Measurements from ENCODE around the gene ERP44. TPM values are rescaled to one million over a fixed set of nuclear protein-coding genes. Genes with fewer than 3 reads are reported as not detected.
"Not testable (repeated sequence)": the region's sequence is repeated elsewhere in the genome, so short reads cannot be mapped to it uniquely, and the experiment has no call there.

Gene ERP44
- total RNA-seq, 1 experiment from 2014 or later: 10.1 TPM

DNA sequence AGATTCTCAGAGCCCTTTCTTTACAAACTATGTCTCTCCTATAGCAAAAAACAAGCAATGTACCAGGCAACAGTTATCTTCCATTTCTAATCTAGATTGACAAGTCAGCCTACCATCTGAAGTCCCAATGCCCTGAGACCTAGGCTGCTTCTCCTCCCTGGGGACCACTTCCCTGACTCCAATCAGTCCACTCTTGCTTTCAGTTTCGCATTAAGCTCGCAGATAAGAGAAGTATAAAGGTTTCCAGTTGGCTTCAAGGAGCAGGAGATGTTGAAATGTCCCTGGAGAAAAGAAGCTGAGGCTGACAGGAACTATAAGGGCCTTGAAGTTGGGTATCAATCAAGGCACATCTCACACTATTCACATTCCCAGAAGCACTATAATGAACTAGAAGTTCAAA lies 32.3 kb downstream of the ERP44 start:
- in situ Hi-C loops (cut with HindIII; ENCODE audit: low pct_unique_long_range_greater_than_20kb, low sequenced_read_pairs) (no loop called here), intact Hi-C loops (cut with micrococcal nuclease; ENCODE audit: unreplicated experiment) (no loop called here)
- no peak overlapping the region for H3K27ac ChIP-seq (ENCODE audit: low read length)
- H3K4me3 ChIP-seq (ENCODE audit: low read depth in 2 of 2, low read length in 2 of 2): no peak overlapping the region
- ATAC-seq: peak; percentile 62
- H3K36me3 ChIP-seq (ENCODE audit: control insufficient read depth, insufficient read depth, low read length): no peaks in the 10 kb centered on the region
- DNase-seq (ENCODE audit: low read depth, low spot score): no peak
- TF ChIP-seq, protein P1, sequence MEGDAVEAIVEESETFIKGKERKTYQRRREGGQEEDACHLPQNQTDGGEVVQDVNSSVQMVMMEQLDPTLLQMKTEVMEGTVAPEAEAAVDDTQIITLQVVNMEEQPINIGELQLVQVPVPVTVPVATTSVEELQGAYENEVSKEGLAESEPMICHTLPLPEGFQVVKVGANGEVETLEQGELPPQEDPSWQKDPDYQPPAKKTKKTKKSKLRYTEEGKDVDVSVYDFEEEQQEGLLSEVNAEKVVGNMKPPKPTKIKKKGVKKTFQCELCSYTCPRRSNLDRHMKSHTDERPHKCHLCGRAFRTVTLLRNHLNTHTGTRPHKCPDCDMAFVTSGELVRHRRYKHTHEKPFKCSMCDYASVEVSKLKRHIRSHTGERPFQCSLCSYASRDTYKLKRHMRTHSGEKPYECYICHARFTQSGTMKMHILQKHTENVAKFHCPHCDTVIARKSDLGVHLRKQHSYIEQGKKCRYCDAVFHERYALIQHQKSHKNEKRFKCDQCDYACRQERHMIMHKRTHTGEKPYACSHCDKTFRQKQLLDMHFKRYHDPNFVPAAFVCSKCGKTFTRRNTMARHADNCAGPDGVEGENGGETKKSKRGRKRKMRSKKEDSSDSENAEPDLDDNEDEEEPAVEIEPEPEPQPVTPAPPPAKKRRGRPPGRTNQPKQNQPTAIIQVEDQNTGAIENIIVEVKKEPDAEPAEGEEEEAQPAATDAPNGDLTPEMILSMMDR (IDR thresholded peaks at IDR 0.05): no peak
- no TSS peak for BruUV-seq (replicated peaks)
- ChIA-PET POLR2A (no interaction called here), CTCF (no interaction called here)
- no peaks in the 10 kb centered on the region for H3K9me3 ChIP-seq (ENCODE audit: control insufficient read depth, insufficient read depth, low read depth, low read length)
- no peaks in the 10 kb centered on the region for H3K4me1 ChIP-seq (ENCODE audit: control insufficient read depth, insufficient read depth, low read length)
- no peaks in the 10 kb centered on the region for H3K27me3 ChIP-seq (ENCODE audit: control insufficient read depth, insufficient read depth, low read length)

GRCh38 chr9:100064872-100065581 lies 33.8 kb downstream of the ERP44 start:
- ChIA-PET CTCF (no interaction called here), POLR2A (no interaction called here)
- intact Hi-C loops (cut with micrococcal nuclease; ENCODE audit: unreplicated experiment) (no loop called here), in situ Hi-C loops (cut with HindIII; ENCODE audit: low pct_unique_long_range_greater_than_20kb, low sequenced_read_pairs) (no loop called here)
- no peak overlapping the region for H3K27ac ChIP-seq (ENCODE audit: low read length)
- peak; percentile 46 for DNase-seq (ENCODE audit: low read depth, low spot score)
- no peaks in the 10 kb centered on the region for H3K9me3 ChIP-seq (ENCODE audit: control insufficient read depth, insufficient read depth, low read depth, low read length)
- no peak for ATAC-seq
- H3K4me3 ChIP-seq (ENCODE audit: low read depth in 2 of 2, low read length in 2 of 2): no peak overlapping the region
- H3K4me1 ChIP-seq (ENCODE audit: control insufficient read depth, insufficient read depth, low read length): no peaks in the 10 kb centered on the region
- no peaks in the 10 kb centered on the region for H3K36me3 ChIP-seq (ENCODE audit: control insufficient read depth, insufficient read depth, low read length)
- TF ChIP-seq REST (IDR thresholded peaks at IDR 0.05; ENCODE audit: insufficient read depth in 1 of 2, low read depth in 2 of 2, low read length in 1 of 2) (no peak), SIN3A (IDR thresholded peaks at IDR 0.05; ENCODE audit: borderline replicate concordance, insufficient read depth, low read depth, low read length) (no peak)
- no TSS peak for BruUV-seq (replicated peaks)
- no peaks in the 10 kb centered on the region for H3K27me3 ChIP-seq (ENCODE audit: control insufficient read depth, insufficient read depth, low read length)

DNA sequence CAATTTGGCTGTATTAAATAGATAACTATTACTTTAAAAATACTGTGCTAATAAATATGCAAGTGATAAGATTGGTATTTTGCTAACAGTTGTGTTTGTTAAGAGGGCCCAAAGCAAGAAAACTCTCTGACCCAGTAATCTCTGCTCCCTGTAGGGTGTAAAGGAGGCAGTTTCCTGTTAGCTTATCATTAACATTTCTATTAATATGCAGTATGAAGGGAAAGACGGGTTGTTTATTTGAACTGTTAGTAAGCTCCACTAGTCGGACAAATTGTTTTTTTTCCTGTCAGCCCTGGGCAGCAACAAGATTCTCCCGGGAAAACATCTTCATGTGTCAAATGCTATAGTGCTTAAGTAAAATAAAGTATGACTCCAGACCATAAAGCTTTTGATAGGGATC lies 35.6 kb downstream of the ERP44 start:
- intact Hi-C loops (cut with micrococcal nuclease; ENCODE audit: unreplicated experiment): no loop called here
- no peak overlapping the region for H3K27ac ChIP-seq (ENCODE audit: low read length)
- ChIA-PET POLR2A (no interaction called here), CTCF (no interaction called here)
- H3K9me3 ChIP-seq (ENCODE audit: control insufficient read depth, insufficient read depth, low read depth, low read length): no peaks in the 10 kb centered on the region
- BruUV-seq (replicated peaks): no TSS peak
- no peak for TF ChIP-seq TCF7L2 (IDR thresholded peaks at IDR 0.05; ENCODE audit: low read depth, low read length)
- no peak for TF ChIP-seq SIN3A (IDR thresholded peaks at IDR 0.05; ENCODE audit: borderline replicate concordance, insufficient read depth, low read depth, low read length)
- no peak for TF ChIP-seq POLR2AphosphoS5 (IDR thresholded peaks at IDR 0.05; ENCODE audit: low read depth, low read length)
- TF ChIP-seq, protein P1 (IDR thresholded peaks at IDR 0.05): no peak
- TF ChIP-seq REST (IDR thresholded peaks at IDR 0.05; ENCODE audit: insufficient read depth in 1 of 2, low read depth in 2 of 2, low read length in 1 of 2): no peak
- no peaks in the 10 kb centered on the region for H3K27me3 ChIP-seq (ENCODE audit: control insufficient read depth, insufficient read depth, low read length)
- DNase-seq (ENCODE audit: low read depth, low spot score) (no peak), ATAC-seq (no peak)
- no peaks in the 10 kb centered on the region for H3K4me1 ChIP-seq (ENCODE audit: control insufficient read depth, insufficient read depth, low read length)
- no peaks in the 10 kb centered on the region for H3K36me3 ChIP-seq (ENCODE audit: control insufficient read depth, insufficient read depth, low read length)
- in situ Hi-C loops (cut with HindIII; ENCODE audit: low pct_unique_long_range_greater_than_20kb, low sequenced_read_pairs): no loop called here
- H3K4me3 ChIP-seq (ENCODE audit: low read depth in 2 of 2, low read length in 2 of 2): no peak overlapping the region

GRCh38 chr9:100062683-100063082 lies 36.1 kb downstream of the ERP44 start:
- H3K27ac ChIP-seq (ENCODE audit: low read length); BruUV-seq (replicated peaks); H3K27me3 ChIP-seq (ENCODE audit: control insufficient read depth, insufficient read depth, low read length); CTCF ChIA-PET; H3K36me3 ChIP-seq (ENCODE audit: control insufficient read depth, insufficient read depth, low read length); DNase-seq (ENCODE audit: low read depth, low spot score); in situ Hi-C loops (cut with HindIII; ENCODE audit: low pct_unique_long_range_greater_than_20kb, low sequenced_read_pairs); H3K4me1 ChIP-seq (ENCODE audit: control insufficient read depth, insufficient read depth, low read length); POLR2A ChIA-PET; intact Hi-C loops (cut with micrococcal nuclease; ENCODE audit: unreplicated experiment); H3K4me3 ChIP-seq (ENCODE audit: low read depth in 2 of 2, low read length in 2 of 2); ATAC-seq; H3K9me3 ChIP-seq (ENCODE audit: control insufficient read depth, insufficient read depth, low read depth, low read length): not testable (repeated sequence)

Measured in Panc1 (cell line).